COR-L47 (cell line): ENCODE results near the gene RASSF5.
"Not testable (repeated sequence)": the region's sequence is repeated elsewhere in the genome, so short reads cannot be mapped to it uniquely, and the experiment has no call there.

Experiments
- DNase-seq: peaks from one replicate; lab custom pipeline; 2025; lab: John Stamatoyannopoulos, UW

RASSF5 gene

GRCh38 chr1:206569556-206569955, 62.2 kb downstream of the RASSF5 start:
- DNase-seq = no peak

- DNase-seq = no peak
These were observed 63.2 kb downstream of the RASSF5 start for GRCh38 chr1:206570529-206570928.

GRCh38 chr1:206572835-206573234, 65.5 kb downstream of the RASSF5 start:
- DNase-seq = no peak

DNA sequence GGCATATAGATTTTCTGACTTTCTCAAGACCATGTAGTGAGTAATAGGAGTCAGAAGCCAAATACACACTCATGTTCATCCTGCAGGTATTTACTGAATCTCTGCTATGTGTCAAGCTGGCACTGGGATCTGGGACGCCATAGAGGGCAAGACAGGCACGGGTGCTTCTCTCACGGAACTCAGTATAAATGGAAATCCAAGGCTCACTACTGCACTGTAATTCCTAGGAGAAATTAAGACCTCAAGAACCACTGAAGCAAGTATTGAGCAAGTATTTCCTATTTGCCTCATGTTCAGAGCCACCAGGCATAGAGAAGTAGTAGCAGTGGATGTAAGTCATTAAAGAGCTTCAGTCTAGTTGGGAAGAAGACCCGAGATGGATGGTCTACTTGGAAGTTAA, 66.0 kb downstream of the RASSF5 start:
- DNase-seq = no peak

DNA sequence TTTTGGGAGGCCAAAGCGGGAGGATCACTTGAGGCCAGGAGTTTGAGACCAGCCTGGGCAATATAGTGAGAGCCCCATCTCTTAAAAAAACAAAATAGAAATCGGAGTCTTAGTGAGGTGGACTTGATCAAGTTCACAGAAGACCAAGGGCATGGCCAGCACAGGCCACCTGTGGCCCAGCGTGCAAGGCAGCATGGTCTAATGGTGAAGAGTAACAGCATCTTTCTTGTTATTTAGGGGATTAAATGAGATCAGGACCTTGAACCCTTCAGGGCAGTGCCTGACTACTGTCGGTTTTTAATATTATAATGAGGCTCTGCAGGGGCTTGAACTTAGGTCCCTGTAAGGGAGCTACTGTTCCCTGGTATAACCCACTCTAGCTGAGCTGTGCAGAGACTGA, 66.4 kb downstream of the RASSF5 start:
- DNase-seq = no peak

DNA sequence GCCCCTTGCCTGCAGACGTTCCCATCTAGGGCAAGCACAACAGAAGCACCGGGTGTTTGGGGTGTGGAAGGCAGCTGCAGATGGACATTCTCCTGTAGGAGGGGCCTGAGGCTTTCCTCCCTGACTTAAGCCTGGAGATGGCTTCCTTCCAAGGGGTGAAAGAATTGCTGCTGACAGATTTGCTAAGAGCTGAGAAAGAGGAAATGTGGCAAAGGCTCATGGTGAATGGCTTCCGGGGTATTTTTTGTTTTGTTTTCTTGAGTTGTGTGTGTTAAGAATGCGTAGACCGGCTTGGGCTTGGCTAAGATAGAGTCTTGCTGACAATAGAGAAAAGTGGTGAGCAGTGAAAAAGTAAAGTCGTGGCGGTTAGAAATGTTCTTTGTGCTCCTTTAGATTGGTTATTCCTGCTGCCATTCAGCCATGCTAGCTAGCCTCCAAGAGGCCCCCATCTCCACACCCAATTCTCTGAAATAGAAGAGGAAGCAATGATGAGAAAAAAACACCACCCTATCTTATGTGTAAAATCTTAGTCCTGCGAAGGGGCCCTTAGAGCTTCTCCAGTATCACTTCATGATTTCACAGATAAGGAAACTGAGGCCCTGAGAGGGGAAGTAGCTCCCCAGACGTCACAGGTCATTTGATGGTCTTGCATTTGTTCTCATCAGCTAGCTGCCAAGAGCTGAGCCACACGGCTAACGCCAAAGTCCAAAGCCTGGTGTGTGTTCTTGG, 68.0 kb downstream of the RASSF5 start:
- DNase-seq = peak; percentile 66

DNA sequence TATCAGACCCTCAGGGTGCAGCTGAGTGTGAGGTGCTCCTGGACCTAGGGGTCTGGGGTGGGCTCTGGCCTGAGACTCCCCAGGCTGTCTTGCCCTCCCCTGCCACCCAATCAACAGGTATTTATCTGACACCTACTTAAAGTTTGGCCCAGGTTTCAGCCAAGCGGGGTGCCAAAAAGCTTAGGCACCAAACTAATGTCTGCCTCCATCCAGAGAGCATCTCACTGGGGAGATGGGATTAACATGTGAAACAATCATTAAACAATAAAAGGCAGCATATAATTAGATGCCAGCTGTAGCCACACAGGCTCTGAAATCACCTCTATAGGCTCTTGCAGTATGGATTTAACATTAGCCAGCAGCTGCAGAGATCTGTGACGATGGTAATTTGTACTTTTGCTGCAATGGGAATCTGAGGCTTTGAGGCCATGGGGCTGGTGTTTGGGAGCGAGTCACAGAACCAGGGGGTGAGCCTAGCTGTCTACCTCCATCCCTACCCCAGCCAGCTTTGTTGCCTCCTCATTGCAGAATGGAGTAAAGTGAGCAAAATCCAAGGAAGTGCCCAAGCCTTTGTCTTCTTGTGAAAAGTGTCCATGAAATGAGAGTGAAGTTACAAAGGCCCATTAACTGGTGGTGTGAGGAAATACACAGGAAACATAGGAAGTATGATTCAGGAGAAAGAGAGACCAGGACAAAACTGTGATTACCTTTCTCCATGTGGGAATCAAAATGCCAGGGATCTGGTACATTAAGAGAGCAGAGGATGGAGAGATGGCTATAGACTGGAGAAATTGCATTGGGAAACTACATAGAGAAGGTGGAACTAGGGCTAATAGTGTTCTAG, 68.8 kb downstream of the RASSF5 start:
- peak; percentile 47 for DNase-seq

DNA sequence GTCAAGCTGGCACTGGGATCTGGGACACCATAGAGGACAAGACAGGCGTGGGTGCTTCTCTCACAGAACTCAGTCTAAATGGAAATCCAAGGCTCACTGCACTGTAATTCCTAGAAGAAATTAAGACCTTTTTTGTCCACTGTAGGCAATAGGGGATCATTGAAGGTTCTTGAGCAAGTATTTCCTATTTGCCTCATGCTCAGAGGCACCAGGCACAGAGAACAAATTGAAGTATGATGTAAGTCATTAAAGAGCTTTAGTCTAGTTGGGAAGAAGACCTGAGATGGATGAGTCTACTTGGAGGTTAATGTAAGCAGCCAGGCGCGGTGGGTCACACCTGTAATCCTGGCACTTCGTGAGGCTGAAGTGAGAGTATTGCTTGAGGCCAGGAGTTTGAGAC, 70.3 kb downstream of the RASSF5 start:
- DNase-seq = no peak

GRCh38 chr1:206578068-206578977, 71.0 kb downstream of the RASSF5 start:
- DNase-seq = no peak

DNA sequence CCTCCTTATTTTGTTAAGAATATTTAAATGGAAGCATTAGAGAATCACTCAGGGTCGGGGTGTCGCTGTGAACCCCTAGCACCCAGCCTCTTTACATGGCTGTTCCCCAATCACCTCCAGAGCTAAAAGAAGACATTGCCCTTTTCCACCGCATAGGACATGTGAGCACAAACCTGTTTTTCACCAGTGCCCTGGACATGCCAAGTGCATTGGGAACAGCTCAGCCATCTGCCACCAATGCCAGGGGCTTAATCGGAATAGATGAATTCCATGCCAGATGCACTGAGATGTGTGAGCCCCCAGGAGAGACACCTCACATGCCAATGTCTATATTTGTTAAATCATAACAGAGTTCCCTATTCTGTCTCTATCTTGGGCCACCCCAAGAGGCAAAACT, 71.6 kb downstream of the RASSF5 start:
- no peak for DNase-seq

DNA sequence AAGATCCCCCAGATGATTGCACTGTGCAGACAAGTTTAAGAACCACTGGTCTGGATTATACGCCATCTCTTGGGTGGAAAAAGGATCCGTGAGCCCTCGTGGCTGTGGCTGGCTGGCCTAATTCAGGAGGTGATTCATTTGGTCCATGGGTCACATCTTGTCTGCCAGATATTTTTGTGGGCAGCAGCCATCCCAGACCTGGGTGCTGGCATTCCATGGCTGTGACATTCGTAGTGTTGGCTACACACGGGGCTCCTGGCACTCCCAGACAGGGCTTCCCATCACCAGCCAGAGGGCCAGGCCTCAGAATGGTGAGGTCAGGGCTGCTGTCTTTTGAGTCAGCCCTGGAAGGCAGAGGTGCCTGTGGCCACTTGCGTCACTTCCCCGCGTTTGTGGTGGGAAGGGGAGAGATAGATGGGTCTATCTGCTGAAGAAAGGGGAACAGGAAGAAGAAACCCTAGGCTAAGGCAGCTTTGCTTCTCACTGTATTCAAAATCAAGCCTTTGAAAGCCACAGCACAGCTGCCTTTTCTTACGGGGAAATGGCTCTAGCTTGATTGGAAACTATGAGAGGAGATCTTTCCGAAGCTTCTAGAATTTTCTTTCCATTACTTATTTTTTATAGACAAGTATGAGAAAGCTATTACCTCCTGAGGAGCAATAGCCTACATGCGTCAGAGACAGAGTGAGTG, 72.6 kb downstream of the RASSF5 start:
- no peak for DNase-seq

DNA sequence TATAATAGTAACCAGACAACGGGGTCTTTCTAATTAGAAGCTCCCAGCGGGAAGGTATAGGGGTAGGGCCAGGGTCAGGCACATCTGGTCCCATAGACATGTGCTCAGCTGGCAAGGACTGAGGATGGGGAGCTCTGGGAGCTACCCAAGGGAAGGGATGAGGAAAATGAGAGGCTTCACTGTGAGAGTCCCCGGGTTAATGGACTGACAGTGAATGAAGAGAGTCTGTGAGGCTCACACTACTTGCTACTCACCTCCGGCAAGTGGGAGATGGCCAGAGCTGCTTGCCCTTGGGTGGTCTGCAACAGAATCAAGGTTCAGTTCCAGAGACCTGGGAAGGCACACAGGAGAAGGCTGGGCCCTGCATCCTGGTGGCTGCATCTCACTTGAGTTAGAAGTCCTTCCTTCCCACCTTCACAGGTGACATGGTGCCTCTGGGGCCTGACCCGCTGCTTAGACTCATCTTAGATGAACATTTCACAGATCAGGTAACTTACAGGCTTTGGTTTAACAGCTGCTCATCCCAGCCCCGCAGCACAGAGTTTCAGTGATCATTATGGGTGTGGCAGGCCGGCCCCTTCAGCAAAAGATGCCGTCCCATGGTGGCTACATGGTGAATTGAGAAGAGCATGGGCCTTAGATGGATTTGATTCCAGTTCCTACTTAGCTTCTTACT, 73.2 kb downstream of the RASSF5 start:
- no peak for DNase-seq

DNA sequence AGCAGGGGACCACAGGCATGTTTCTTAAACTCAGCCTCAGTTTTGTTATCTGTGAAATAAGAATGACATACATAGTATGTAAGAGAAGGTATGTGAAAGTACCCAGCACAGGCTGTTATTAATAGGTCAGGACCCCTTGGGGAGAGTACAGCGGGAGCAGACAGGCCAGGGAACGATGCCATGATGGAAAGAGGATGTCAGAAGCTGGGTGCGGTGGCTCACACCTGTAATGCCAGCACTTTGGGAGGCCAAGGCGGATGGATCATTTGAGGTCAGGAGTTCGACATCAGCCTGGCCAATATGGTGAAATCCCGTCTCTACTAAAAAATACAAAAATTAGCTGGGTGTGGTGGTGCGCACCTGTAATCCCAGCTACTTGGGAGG, 73.8 kb downstream of the RASSF5 start:
- not testable (repeated sequence) for DNase-seq

DNA sequence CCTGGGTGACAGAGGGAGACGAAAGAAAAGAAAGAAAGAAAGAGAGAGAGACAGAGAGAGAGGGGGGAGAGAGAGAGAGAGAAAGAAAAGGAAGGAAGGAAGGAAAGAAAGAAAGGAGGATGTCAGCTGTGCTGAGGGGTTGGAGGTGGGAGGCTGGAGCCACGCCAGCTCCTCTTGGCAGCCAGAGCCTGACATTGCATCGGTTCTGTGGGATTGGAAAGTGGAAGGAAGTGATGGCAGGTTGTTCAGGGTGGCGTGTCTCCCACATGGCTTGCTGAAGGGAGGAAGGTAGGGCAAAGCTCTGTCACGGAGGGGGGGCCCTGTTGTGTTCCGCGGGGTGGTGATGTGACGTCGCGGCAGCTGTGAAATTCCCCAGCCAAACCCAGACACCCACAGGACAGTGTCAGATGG, 74.2 kb downstream of the RASSF5 start:
- no peak for DNase-seq

DNA sequence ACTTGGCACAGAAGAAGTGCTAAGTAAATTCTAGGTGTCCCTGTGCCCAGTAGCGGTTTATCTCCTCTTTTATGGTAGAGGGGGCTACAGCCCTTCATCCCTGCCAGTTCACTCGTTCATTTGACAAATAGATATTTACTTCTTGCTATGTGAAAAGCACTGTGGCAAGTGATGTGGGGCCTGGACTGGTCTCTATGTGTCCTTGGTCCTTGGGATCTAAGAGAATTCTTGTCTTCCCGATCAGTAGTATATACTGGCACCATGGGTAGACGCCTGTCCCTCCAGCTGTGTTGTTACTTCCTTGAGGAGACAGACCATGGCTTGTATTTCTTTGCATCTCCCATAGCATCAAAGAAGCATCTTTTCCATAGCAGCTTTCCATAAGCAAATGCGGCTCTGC, 75.2 kb downstream of the RASSF5 start:
- DNase-seq = no peak

GRCh38 chr1:206582971-206583706, 75.8 kb downstream of the RASSF5 start:
- no peak for DNase-seq

DNA sequence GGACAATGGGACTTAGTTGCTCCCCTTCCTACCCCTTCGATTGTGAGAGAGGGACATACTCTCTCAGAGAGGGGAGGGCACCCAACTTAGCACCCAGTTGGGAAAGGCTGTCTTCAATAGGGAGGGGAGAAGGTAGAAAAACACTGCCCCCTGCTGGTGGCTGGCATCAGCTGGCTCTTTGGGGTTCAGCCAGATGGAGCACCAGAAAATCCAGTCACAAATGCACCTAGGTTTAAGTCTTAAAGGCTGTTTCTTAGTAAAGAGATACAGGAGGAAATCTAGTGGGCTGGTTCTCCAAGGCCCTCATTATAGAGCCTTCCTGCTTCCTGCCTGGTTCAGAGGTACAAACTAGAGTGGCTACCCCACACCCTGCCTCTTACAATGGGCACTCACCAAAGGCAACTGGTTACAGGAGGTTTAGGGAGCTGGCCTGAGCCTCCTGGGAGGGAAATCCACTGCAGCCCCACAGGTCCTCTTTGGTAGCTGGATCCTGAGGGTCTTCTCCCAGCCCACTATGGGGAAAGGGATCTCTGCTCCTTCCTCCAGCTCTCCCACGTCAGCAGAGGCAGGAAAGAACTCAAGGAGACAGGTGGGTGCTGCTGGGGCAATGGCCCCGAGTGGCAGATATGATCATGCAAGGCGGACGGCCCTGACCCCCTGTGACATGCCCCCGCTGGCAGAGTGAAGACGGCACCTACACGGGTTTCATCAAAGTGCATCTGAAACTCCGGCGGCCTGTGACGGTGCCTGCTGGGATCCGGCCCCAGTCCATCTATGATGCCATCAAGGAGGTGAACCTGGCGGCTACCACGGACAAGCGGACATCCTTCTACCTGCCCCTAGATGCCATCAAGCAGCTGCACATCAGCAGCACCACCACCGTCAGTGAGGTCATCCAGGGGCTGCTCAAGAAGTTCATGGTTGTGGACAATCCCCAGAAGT, 76.6 kb downstream of the RASSF5 start:
- peak; percentile 53 for DNase-seq

DNA sequence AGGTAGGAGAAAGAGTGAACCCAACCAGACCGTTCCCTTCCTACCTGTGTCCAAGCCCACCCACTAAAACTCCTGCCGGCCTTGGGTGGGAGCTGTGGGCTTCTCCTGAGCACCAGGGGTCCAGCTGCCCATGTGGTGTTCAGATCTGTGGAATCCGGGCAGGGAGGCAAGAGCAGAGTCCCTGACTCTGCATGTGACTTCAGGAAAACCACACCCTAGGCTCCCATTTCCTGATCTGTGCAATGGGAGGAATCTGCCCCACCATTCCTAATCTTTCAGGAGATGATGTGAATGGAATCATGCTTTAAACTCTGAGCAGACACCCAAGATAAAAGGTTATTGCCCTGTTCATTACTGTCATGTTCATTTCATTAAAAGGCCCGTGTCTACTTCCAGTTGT, 77.4 kb downstream of the RASSF5 start:
- no peak for DNase-seq
